GM23338 (cell line): ENCODE data around the gene GTF2A2. TPM values are rescaled to one million over a fixed set of nuclear protein-coding genes. Genes with fewer than 3 reads are reported as not detected.

Experiments used
- ATAC-seq: fragments of 200-7000 bp; cut with Tn5 transposase; 3 replicates; pipeline ENCODE4 v1.9.1; 2020
- DNase-seq: peaks from one replicate; pipeline ENCODE4 v3.0.0-alpha.2; 2015; ENCODE audit warnings: low spot score
- H2AFZ ChIP-seq: fragments of 200-600 bp; sonication (generic); 2 replicates; pipeline ENCODE4 v1.8.0; 2016; ENCODE audit warnings: antibody characterized with exemption, mild to moderate bottlenecking, moderate library complexity
- H3F3A ChIP-seq: fragments of 200-600 bp; sonication (generic); replicated peaks from 2 replicates; pipeline ENCODE4 v1.8.0; 2017; ENCODE audit warnings: antibody characterized with exemption, mixed run types, low read depth
- H3K27ac ChIP-seq: fragments of 200-600 bp; sonication (generic); 2 replicates; pipeline ENCODE4 v1.6.1; 2016; ENCODE audit warnings: low read depth
- H3K27me3 ChIP-seq: fragments of 200-600 bp; sonication (generic); 2 replicates; pipeline ENCODE4 v1.8.0; 2016; ENCODE audit warnings: mild to moderate bottlenecking, mixed run types, moderate library complexity; ENCODE audit not compliant: insufficient read depth
- H3K36me3 ChIP-seq: fragments of 200-600 bp; sonication (generic); 2 replicates; pipeline ENCODE4 v1.8.0; 2016; ENCODE audit warnings: mild to moderate bottlenecking; ENCODE audit not compliant: insufficient read depth
- H3K4me1 ChIP-seq: fragments of 200-600 bp; sonication (generic); 2 replicates; pipeline ENCODE4 v1.8.0; 2016; ENCODE audit warnings: mild to moderate bottlenecking, moderate library complexity; ENCODE audit not compliant: insufficient read depth
- H3K4me2 ChIP-seq: fragments of 200-600 bp; sonication (generic); 2 replicates; pipeline ENCODE4 v1.7.1; 2017; ENCODE audit warnings: mixed run types
- H3K4me3 ChIP-seq: fragments of 200-600 bp; sonication (generic); 2 replicates; pipeline ENCODE4 v1.6.1; 2016; ENCODE audit warnings: mixed run types
- H3K79me2 ChIP-seq: fragments of 200-600 bp; sonication (generic); replicated peaks from 2 replicates; pipeline ENCODE4 v1.8.0; 2017; ENCODE audit warnings: mild to moderate bottlenecking; ENCODE audit not compliant: insufficient read depth
- H3K9me2 ChIP-seq: fragments of 200-600 bp; sonication (generic); 2 replicates; pipeline ENCODE4 v1.8.0; 2017; ENCODE audit not compliant: insufficient read depth
- H4K20me1 ChIP-seq: fragments of 200-600 bp; sonication (generic); replicated peaks from 2 replicates; pipeline ENCODE4 v1.8.0; 2017; ENCODE audit warnings: mild to moderate bottlenecking; ENCODE audit not compliant: insufficient read depth
- H3K27ac Mint-ChIP-seq: 2 replicates; pipeline ENCODE4 v1.8.0; 2020; ENCODE audit warnings: inconsistent platforms, mild to moderate bottlenecking, moderate library complexity, mixed read lengths
- H3K27me3 Mint-ChIP-seq: 3 replicates; pipeline ENCODE4 v1.8.0; 2022; ENCODE audit warnings: low read depth, mild to moderate bottlenecking, moderate library complexity, mixed read lengths, inconsistent platforms; ENCODE audit not compliant: insufficient read depth, poor library complexity
- H3K36me3 Mint-ChIP-seq: 3 replicates; pipeline ENCODE4 v1.8.0; 2021; ENCODE audit warnings: low read depth, mild to moderate bottlenecking, inconsistent platforms, moderate library complexity, mixed read lengths
- H3K4me1 Mint-ChIP-seq: 3 replicates; pipeline ENCODE4 v1.8.0; 2020; ENCODE audit warnings: mild to moderate bottlenecking, inconsistent platforms, mixed read lengths
- H3K4me3 Mint-ChIP-seq: 3 replicates; pipeline ENCODE4 v1.8.0; 2021; ENCODE audit warnings: moderate library complexity, mild to moderate bottlenecking, inconsistent platforms, mixed read lengths
- H3K9me3 Mint-ChIP-seq: 3 replicates; pipeline ENCODE4 v1.8.0; 2020; ENCODE audit warnings: moderate library complexity, mild to moderate bottlenecking, inconsistent platforms, mixed read lengths
- CREB1 ChIP-seq: fragments of 250-450 bp; sonication (Bioruptor Pico); IDR thresholded peaks from 2 replicates; pipeline ENCODE4 v1.5.0; 2020; ENCODE audit warnings: low read depth, mild to moderate bottlenecking, moderate library complexity
- CTCF ChIP-seq, 2 experiments: fragments of 200-600 bp in 1 of 2; sonication (generic) in 1 of 2; conservative IDR thresholded peaks; 2 replicates each; pipeline versions ENCODE4 v1.5.1 to v1.6.1; 2016 to 2017; ENCODE audit warnings: antibody characterized with exemption in 2 of 2, low read depth in 2 of 2, mild to moderate bottlenecking in 2 of 2, moderate library complexity in 1 of 2
- EZH2 ChIP-seq: fragments of 200-600 bp; sonication (generic); IDR thresholded peaks from one replicate; pipeline ENCODE4 v1.8.0; 2017; ENCODE audit warnings: antibody characterized with exemption, mild to moderate bottlenecking, low read depth; ENCODE audit not compliant: unreplicated experiment
- EZH2phosphoT487 ChIP-seq: fragments of 200-600 bp; sonication (generic); IDR thresholded peaks from one replicate; pipeline ENCODE4 v1.8.1; 2018; ENCODE audit warnings: antibody characterized with exemption; ENCODE audit not compliant: unreplicated experiment
- JUNB ChIP-seq: IDR thresholded peaks from one replicate; pipeline ENCODE4 v1.6.1; 2016; ENCODE audit warnings: antibody characterized with exemption; ENCODE audit not compliant: unreplicated experiment
- NANOG ChIP-seq: IDR thresholded peaks from 2 replicates; pipeline ENCODE4 v1.6.1; 2016; ENCODE audit warnings: antibody characterized with exemption, borderline replicate concordance
- REST ChIP-seq: IDR thresholded peaks from one replicate; pipeline ENCODE4 v1.6.1; 2018; ENCODE audit warnings: antibody characterized with exemption; ENCODE audit not compliant: unreplicated experiment
- STAT1 ChIP-seq: IDR thresholded peaks from one replicate; pipeline ENCODE4 v1.6.1; 2016; ENCODE audit warnings: antibody characterized with exemption; ENCODE audit not compliant: unreplicated experiment
- ZNF114 ChIP-seq: fragments of 250-450 bp; sonication (Bioruptor Pico); IDR thresholded peaks from 2 replicates; pipeline ENCODE4 v1.5.0; 2020; ENCODE audit warnings: mild to moderate bottlenecking, moderate library complexity
- ZNF331 ChIP-seq: fragments of 250-450 bp; sonication (Bioruptor Pico); IDR thresholded peaks from 2 replicates; pipeline ENCODE4 v1.5.0; 2020; ENCODE audit warnings: low read depth, mild to moderate bottlenecking, moderate library complexity
- polyA plus RNA-seq: library from polyadenylated mRNA; unstranded; fragments of >200 nt; fragmentation: Nextera tagmentation; extraction: Ambion mirVana; gene quantifications from 2 replicates; pipeline ENCODE4 v1.2.1, GENCODE V29; 2016
- total RNA-seq: library from RNA; depleted of rRNA; stranded (reverse); fragments of >200 nt; shearing (Covaris generic); gene quantifications from 2 replicates; pipeline ENCODE4 v1.2.3, GENCODE V29; 2014

Gene GTF2A2
- total and polyA plus RNA-seq, 2 experiments from 2014 or later, result 45.9 to 424 TPM

- no peak overlapping the region for H3K4me3 ChIP-seq
- no peaks in the 10 kb centered on the region for H3F3A ChIP-seq
- no peaks in the 10 kb centered on the region for H3K4me1 ChIP-seq
- no peak overlapping the region for H3K4me3 Mint-ChIP-seq
- TF ChIP-seq ZNF114 (CRISPR knock-in tag), result no peak
- no peak for TF ChIP-seq ZNF331 (CRISPR knock-in tag)
- no peak for TF ChIP-seq STAT1
- TF ChIP-seq CTCF (conservative IDR thresholded peaks at IDR 0.05; ENCODE audit: low read depth in 2 of 2), result no peak
- H3K36me3 ChIP-seq, result no peaks in the 10 kb centered on the region
- no peaks in the 10 kb centered on the region for H3K27me3 ChIP-seq
- H3K9me2 ChIP-seq, result no peaks in the 10 kb centered on the region
- no peak for DNase-seq
- H3K36me3 Mint-ChIP-seq, result no peaks in the 10 kb centered on the region
- no peaks in the 10 kb centered on the region for H4K20me1 ChIP-seq
- no peak overlapping the region for H3K27ac Mint-ChIP-seq
- peaks cover 8% of the 10 kb centered on the region for H3K27me3 Mint-ChIP-seq
- H2AFZ ChIP-seq, result 0 out of 2 replicates have a peak overlapping the region, but pooled peaks have one; percentile 4
- no peaks in the 10 kb centered on the region for H3K9me3 Mint-ChIP-seq
- H3K4me1 Mint-ChIP-seq, result 0 out of 3 replicates have a peak, but pooled peaks cover 2% of the 10 kb centered on the region
- ATAC-seq, result no peak
- H3K79me2 ChIP-seq, result no peaks in the 10 kb centered on the region
- H3K27ac ChIP-seq, result no peak overlapping the region
- H3K4me2 ChIP-seq, result no peak overlapping the region
Observed at GRCh38 chr15:59594493-59594942, 62.8 kb downstream of the GTF2A2 start.

DNA sequence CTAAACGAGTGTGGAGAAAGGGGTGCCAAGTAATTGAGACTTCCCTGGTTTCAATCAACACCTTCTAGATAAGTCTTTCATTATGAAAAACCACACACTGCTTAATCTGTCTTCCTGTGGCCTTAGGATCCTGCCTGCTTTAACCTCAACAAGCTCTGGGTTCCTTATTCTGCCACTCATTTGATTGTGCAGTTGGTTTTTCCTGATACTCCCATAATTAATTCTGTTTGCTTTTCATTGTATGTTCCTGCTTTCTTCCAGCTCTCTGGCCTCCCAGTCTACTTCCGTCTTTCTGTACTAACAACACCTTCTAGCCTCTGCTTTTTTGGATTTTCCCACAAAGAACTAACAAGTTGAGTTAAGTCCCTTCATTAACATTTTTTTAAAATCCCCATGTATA lies 66.0 kb downstream of the GTF2A2 start:
- no peaks in the 10 kb centered on the region for H3K79me2 ChIP-seq
- H3K27me3 ChIP-seq, result no peaks in the 10 kb centered on the region
- no peaks in the 10 kb centered on the region for H3F3A ChIP-seq
- no peaks in the 10 kb centered on the region for H3K4me1 ChIP-seq
- Mint-ChIP-seq H3K36me3 (no peaks in the 10 kb centered on the region), H3K4me1 (peaks cover 5% of the 10 kb centered on the region), H3K27me3 (no peaks in the 10 kb centered on the region), H3K9me3 (no peaks in the 10 kb centered on the region), H3K4me3 (no peak overlapping the region), H3K27ac (no peak overlapping the region)
- H2AFZ ChIP-seq, result peak overlapping the region; percentile 21
- H3K36me3 ChIP-seq, result no peaks in the 10 kb centered on the region
- no peak overlapping the region for H3K4me3 ChIP-seq
- H3K9me2 ChIP-seq, result no peaks in the 10 kb centered on the region
- no peaks in the 10 kb centered on the region for H4K20me1 ChIP-seq
- DNase-seq (no peak), ATAC-seq (no peak)
- no peak overlapping the region for H3K27ac ChIP-seq
- no peak overlapping the region for H3K4me2 ChIP-seq
- TF ChIP-seq NANOG, result no peak
- no peak for TF ChIP-seq CTCF (conservative IDR thresholded peaks at IDR 0.05; ENCODE audit: low read depth in 2 of 2)
- no peak for TF ChIP-seq ZNF114 (CRISPR knock-in tag)
- TF ChIP-seq REST, result no peak
- no peak for TF ChIP-seq EZH2
- no peak for TF ChIP-seq CREB1 (CRISPR knock-in tag)
- no peak for TF ChIP-seq EZH2phosphoT487
- no peak for TF ChIP-seq STAT1
- TF ChIP-seq JUNB, result no peak
